ENCODE results near the gene MACIR.

Gene MACIR

GRCh38 chr5:103223031-103223955, 35.3 kb upstream of the MACIR start:
- H3K9me3 ChIP-seq (ENCODE audit: control insufficient read depth in 1 of 2, low read length in 2 of 2) = no peaks in the 10 kb centered on the region
- no peaks in the 10 kb centered on the region for H3K27me3 ChIP-seq (ENCODE audit: control insufficient read depth in 1 of 2, insufficient read depth in 2 of 2, low read length in 2 of 2)
- no peak overlapping the region for H3K4me3 ChIP-seq (ENCODE audit: low read depth in 1 of 2, low read length in 2 of 2)
- H3K4me1 ChIP-seq (ENCODE audit: control insufficient read depth in 1 of 2, insufficient read depth in 2 of 2, low read length in 2 of 2) = no peaks in the 10 kb centered on the region
- H3K27ac ChIP-seq (ENCODE audit: low read depth, low read length) = no peak overlapping the region
- H3K36me3 ChIP-seq (ENCODE audit: control insufficient read depth in 1 of 2, insufficient read depth in 2 of 2, low read length in 2 of 2) = no peaks in the 10 kb centered on the region
- H3K9ac ChIP-seq (ENCODE audit: low read depth in 1 of 2, low read length in 2 of 2) = no peak overlapping the region

GRCh38 chr5:103224118-103224893, 34.3 kb upstream of the MACIR start:
- no peak overlapping the region for H3K4me3 ChIP-seq (ENCODE audit: low read depth in 1 of 2, low read length in 2 of 2)

GRCh38 chr5:103224894-103225246, 33.7 kb upstream of the MACIR start:
- Histone ChIP-seq H3K9me3 (ENCODE audit: control insufficient read depth in 1 of 2, low read length in 2 of 2) (no peaks in the 10 kb centered on the region), H3K4me1 (ENCODE audit: control insufficient read depth in 1 of 2, insufficient read depth in 2 of 2, low read length in 2 of 2) (no peaks in the 10 kb centered on the region), H3K9ac (ENCODE audit: low read depth in 1 of 2, low read length in 2 of 2) (no peak overlapping the region), H3K4me3 (ENCODE audit: low read depth in 1 of 2, low read length in 2 of 2) (no peak overlapping the region), H3K27me3 (ENCODE audit: control insufficient read depth in 1 of 2, insufficient read depth in 2 of 2, low read length in 2 of 2) (no peaks in the 10 kb centered on the region), H3K27ac (ENCODE audit: low read depth, low read length) (no peak overlapping the region), H3K36me3 (ENCODE audit: control insufficient read depth in 1 of 2, insufficient read depth in 2 of 2, low read length in 2 of 2) (no peaks in the 10 kb centered on the region)

More at GRCh38 chr5:103224118-103224893, 34.3 kb upstream of the MACIR start:
- H3K36me3 ChIP-seq (ENCODE audit: control insufficient read depth in 1 of 2, insufficient read depth in 2 of 2, low read length in 2 of 2) = no peaks in the 10 kb centered on the region
- no peak overlapping the region for H3K9ac ChIP-seq (ENCODE audit: low read depth in 1 of 2, low read length in 2 of 2)
- H3K27ac ChIP-seq (ENCODE audit: low read depth, low read length) = no peak overlapping the region
- H3K9me3 ChIP-seq (ENCODE audit: control insufficient read depth in 1 of 2, low read length in 2 of 2) = no peaks in the 10 kb centered on the region
- no peaks in the 10 kb centered on the region for H3K27me3 ChIP-seq (ENCODE audit: control insufficient read depth in 1 of 2, insufficient read depth in 2 of 2, low read length in 2 of 2)
- no peaks in the 10 kb centered on the region for H3K4me1 ChIP-seq (ENCODE audit: control insufficient read depth in 1 of 2, insufficient read depth in 2 of 2, low read length in 2 of 2)

- Histone ChIP-seq H3K9me3 (ENCODE audit: control insufficient read depth in 1 of 2, low read length in 2 of 2) (no peaks in the 10 kb centered on the region), H3K27me3 (ENCODE audit: control insufficient read depth in 1 of 2, insufficient read depth in 2 of 2, low read length in 2 of 2) (no peaks in the 10 kb centered on the region), H3K4me3 (ENCODE audit: low read depth in 1 of 2, low read length in 2 of 2) (no peak overlapping the region), H3K4me1 (ENCODE audit: control insufficient read depth in 1 of 2, insufficient read depth in 2 of 2, low read length in 2 of 2) (no peaks in the 10 kb centered on the region), H3K36me3 (ENCODE audit: control insufficient read depth in 1 of 2, insufficient read depth in 2 of 2, low read length in 2 of 2) (no peaks in the 10 kb centered on the region), H3K27ac (ENCODE audit: low read depth, low read length) (no peak overlapping the region), H3K9ac (ENCODE audit: low read depth in 1 of 2, low read length in 2 of 2) (no peak overlapping the region)
Measured at GRCh38 chr5:103228061-103228460, 30.5 kb upstream of the MACIR start.

- no peak overlapping the region for H3K27ac ChIP-seq (ENCODE audit: low read depth, low read length)
- H3K27me3 ChIP-seq (ENCODE audit: control insufficient read depth in 1 of 2, insufficient read depth in 2 of 2, low read length in 2 of 2) = no peaks in the 10 kb centered on the region
- no peaks in the 10 kb centered on the region for H3K4me1 ChIP-seq (ENCODE audit: control insufficient read depth in 1 of 2, insufficient read depth in 2 of 2, low read length in 2 of 2)
- H3K36me3 ChIP-seq (ENCODE audit: control insufficient read depth in 1 of 2, insufficient read depth in 2 of 2, low read length in 2 of 2) = no peaks in the 10 kb centered on the region
- no peak overlapping the region for H3K4me3 ChIP-seq (ENCODE audit: low read depth in 1 of 2, low read length in 2 of 2)
- no peak overlapping the region for H3K9ac ChIP-seq (ENCODE audit: low read depth in 1 of 2, low read length in 2 of 2)
- H3K9me3 ChIP-seq (ENCODE audit: control insufficient read depth in 1 of 2, low read length in 2 of 2) = no peaks in the 10 kb centered on the region
Measured at GRCh38 chr5:103228588-103228987, 30.0 kb upstream of the MACIR start.

GRCh38 chr5:103232393-103232999, 26.1 kb upstream of the MACIR start:
- no peaks in the 10 kb centered on the region for H3K27me3 ChIP-seq (ENCODE audit: control insufficient read depth in 1 of 2, insufficient read depth in 2 of 2, low read length in 2 of 2)
- H3K4me3 ChIP-seq (ENCODE audit: low read depth in 1 of 2, low read length in 2 of 2) = no peak overlapping the region
- no peaks in the 10 kb centered on the region for H3K9me3 ChIP-seq (ENCODE audit: control insufficient read depth in 1 of 2, low read length in 2 of 2)
- H3K4me1 ChIP-seq (ENCODE audit: control insufficient read depth in 1 of 2, insufficient read depth in 2 of 2, low read length in 2 of 2) = peaks cover 0 to 3% of the 10 kb centered on the region in 2 donors
- H3K36me3 ChIP-seq (ENCODE audit: control insufficient read depth in 1 of 2, insufficient read depth in 2 of 2, low read length in 2 of 2) = no peaks in the 10 kb centered on the region
- H3K9ac ChIP-seq (ENCODE audit: low read depth in 1 of 2, low read length in 2 of 2) = no peak overlapping the region
- H3K27ac ChIP-seq (ENCODE audit: low read depth, low read length) = no peak overlapping the region

GRCh38 chr5:103234239-103234975, 24.2 kb upstream of the MACIR start:
- Histone ChIP-seq H3K27me3 (ENCODE audit: control insufficient read depth in 1 of 2, insufficient read depth in 2 of 2, low read length in 2 of 2) (no peaks in the 10 kb centered on the region), H3K9ac (ENCODE audit: low read depth in 1 of 2, low read length in 2 of 2) (no peak overlapping the region), H3K36me3 (ENCODE audit: control insufficient read depth in 1 of 2, insufficient read depth in 2 of 2, low read length in 2 of 2) (no peaks in the 10 kb centered on the region)

GRCh38 chr5:103235891-103236290, 22.7 kb upstream of the MACIR start:
- Histone ChIP-seq H3K9me3 (ENCODE audit: control insufficient read depth in 1 of 2, low read length in 2 of 2) (peaks cover 2 to 13% of the 10 kb centered on the region in 2 donors), H3K36me3 (ENCODE audit: control insufficient read depth in 1 of 2, insufficient read depth in 2 of 2, low read length in 2 of 2) (no peaks in the 10 kb centered on the region), H3K4me3 (ENCODE audit: low read depth in 1 of 2, low read length in 2 of 2) (no peak overlapping the region), H3K27me3 (ENCODE audit: control insufficient read depth in 1 of 2, insufficient read depth in 2 of 2, low read length in 2 of 2) (no peaks in the 10 kb centered on the region), H3K27ac (ENCODE audit: low read depth, low read length) (no peak overlapping the region), H3K4me1 (ENCODE audit: control insufficient read depth in 1 of 2, insufficient read depth in 2 of 2, low read length in 2 of 2) (peaks cover 0 to 5% of the 10 kb centered on the region in 2 donors), H3K9ac (ENCODE audit: low read depth in 1 of 2, low read length in 2 of 2) (no peak overlapping the region)

More at GRCh38 chr5:103234239-103234975, 24.2 kb upstream of the MACIR start:
- no peak overlapping the region for H3K27ac ChIP-seq (ENCODE audit: low read depth, low read length)
- peaks cover 0 to 7% of the 10 kb centered on the region in 2 donors for H3K9me3 ChIP-seq (ENCODE audit: control insufficient read depth in 1 of 2, low read length in 2 of 2)
- no peak overlapping the region for H3K4me3 ChIP-seq (ENCODE audit: low read depth in 1 of 2, low read length in 2 of 2)
- peaks cover 0 to 5% of the 10 kb centered on the region in 2 donors for H3K4me1 ChIP-seq (ENCODE audit: control insufficient read depth in 1 of 2, insufficient read depth in 2 of 2, low read length in 2 of 2)

GRCh38 chr5:103237778-103238177, 20.8 kb upstream of the MACIR start:
- Histone ChIP-seq H3K9me3 (ENCODE audit: control insufficient read depth in 1 of 2, low read length in 2 of 2) (peaks cover 2 to 13% of the 10 kb centered on the region in 2 donors), H3K4me1 (ENCODE audit: control insufficient read depth in 1 of 2, insufficient read depth in 2 of 2, low read length in 2 of 2) (peaks cover 0 to 5% of the 10 kb centered on the region in 2 donors), H3K4me3 (ENCODE audit: low read depth in 1 of 2, low read length in 2 of 2) (no peak overlapping the region), H3K9ac (ENCODE audit: low read depth in 1 of 2, low read length in 2 of 2) (no peak overlapping the region), H3K36me3 (ENCODE audit: control insufficient read depth in 1 of 2, insufficient read depth in 2 of 2, low read length in 2 of 2) (no peaks in the 10 kb centered on the region), H3K27me3 (ENCODE audit: control insufficient read depth in 1 of 2, insufficient read depth in 2 of 2, low read length in 2 of 2) (no peaks in the 10 kb centered on the region), H3K27ac (ENCODE audit: low read depth, low read length) (no peak overlapping the region)

All from duodenal mucosa (tissue), 2 donors.